ENCODE measurements around the gene DNMT3A. TPM values are rescaled to one million over a fixed set of nuclear protein-coding genes. Genes with fewer than 3 reads are reported as not detected.

Gene DNMT3A
- total RNA-seq, 1 donor: 18.5 TPM

DNA sequence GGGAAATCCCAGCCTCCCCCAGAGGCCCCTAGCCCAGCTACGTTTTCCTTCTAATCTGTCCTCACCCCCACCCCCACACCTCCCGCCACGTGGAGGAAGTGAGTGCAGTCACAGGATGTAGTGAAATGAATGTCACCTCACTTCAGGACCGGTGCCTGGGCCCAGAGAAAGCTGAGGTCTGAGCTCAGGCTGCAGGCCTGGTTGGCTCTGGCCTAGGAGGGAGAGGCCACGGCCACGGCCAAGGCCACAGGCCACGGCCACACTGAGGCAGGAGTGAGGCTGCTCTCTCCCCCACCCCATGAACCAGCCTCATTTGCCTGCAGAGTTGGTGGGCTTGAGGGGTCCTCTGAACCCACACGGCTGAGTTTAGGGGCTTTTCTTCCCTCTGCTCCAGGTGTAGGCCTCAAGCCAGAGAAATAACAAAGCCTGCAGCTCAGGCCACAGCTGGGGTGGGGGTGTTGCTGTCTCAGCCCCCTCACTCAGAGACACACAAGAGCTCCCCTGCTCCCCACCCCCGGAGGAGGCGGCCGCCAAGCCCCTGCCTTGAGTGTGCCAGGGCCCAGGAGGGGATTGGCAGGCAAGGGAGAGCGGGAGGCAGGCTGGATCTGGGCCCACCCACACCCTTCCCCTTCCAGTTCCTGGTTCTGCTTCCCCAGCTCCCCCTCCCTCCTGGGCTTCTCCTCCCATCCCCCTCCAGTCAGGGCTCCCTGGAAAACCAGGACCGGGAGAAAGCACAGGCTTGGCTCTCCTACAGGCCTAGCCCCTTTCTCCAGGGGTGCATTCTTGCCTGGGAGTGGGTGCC is 27.0 kb downstream of the DNMT3A start:
- Histone ChIP-seq H3K9me3 (ENCODE audit: low read depth, low read length) (no peaks in the 10 kb centered on the region), H3K27me3 (ENCODE audit: insufficient read depth, low read length) (no peaks in the 10 kb centered on the region), H3K4me3 (ENCODE audit: low read length) (no peak overlapping the region), H3K4me1 (ENCODE audit: insufficient read depth, low read length) (peaks cover 42% of the 10 kb centered on the region)

DNA sequence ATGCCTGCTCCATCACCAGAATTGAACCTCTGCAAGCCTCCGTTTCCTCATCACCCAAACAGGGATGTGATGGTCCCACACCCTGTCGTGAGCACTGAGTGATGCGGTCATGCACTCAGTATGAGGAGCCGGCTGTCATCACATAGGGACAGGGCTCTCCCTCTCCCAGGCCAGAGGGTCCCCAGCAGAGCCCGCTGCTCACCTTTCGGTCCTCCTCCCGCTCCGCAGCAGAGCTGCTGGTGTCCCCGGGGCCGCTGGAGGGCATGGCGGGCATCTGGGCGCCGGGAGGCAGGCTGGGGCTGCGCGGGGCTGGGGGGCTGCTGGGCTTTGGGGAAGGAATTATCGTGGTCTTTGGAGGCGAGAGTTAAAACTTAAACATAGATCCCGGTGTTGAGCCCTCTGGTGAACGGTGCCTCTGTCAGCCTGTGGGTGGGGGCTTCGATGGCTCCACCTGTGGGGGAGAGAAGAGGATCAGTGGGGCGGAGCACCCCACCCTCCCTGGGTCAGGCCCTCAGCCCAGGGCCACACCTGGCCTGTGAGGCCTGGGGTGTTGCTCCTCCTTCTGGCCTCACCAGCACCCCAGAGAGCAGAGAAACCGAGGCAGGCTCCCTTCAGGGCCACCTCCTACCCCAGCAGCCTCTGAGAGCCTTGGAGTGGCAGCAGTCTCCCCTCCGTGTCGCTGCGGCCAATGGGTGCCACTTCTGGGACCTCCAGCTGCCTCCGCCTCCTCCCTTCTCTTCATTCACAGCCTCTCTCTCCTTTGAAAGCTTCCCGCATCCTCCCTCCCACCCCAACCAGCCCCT is 27.8 kb downstream of the DNMT3A start:
- Histone ChIP-seq H3K9me3 (ENCODE audit: low read depth, low read length) (no peaks in the 10 kb centered on the region), H3K4me3 (ENCODE audit: low read length) (no peak overlapping the region), H3K27me3 (ENCODE audit: insufficient read depth, low read length) (no peaks in the 10 kb centered on the region), H3K4me1 (ENCODE audit: insufficient read depth, low read length) (peaks cover 47% of the 10 kb centered on the region)

DNA sequence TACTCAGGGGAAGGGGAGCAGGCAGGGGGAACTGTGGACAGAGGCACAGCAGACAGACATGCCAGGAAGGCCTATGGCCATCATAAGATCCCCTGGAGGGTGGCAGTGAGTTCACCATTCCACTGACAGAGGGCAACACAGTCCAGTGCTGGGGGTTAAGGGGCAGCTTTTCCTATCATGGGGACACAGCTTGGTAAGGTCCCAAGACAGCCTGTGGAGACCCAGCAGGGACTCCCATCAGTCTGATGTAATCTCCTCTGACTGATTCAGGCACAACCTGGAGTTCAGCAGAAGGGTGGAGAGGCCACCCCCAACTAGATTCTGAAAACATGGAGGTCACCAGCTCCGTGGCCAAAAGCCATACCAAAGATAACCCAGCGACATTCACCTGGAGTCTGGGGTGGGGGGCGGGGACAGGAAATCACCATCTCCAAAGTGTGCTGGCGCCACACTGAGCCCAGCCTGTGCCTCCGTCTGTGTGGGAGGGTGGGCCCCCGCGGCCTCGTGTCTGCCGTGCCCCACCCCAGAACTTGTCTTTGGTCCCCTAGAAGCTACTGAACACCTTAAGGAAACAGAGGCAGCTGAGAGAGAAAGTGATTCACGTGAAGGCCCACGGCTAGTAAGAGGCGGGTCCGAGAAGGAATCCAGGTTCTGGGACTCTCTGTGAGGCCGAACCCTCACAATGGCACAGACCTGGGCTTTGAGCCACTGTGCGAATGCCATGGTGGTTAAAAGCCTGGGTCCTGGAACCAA is 28.6 kb downstream of the DNMT3A start:
- H3K27me3 ChIP-seq (ENCODE audit: insufficient read depth, low read length): no peaks in the 10 kb centered on the region
- no peaks in the 10 kb centered on the region for H3K9me3 ChIP-seq (ENCODE audit: low read depth, low read length)
- peaks cover 48% of the 10 kb centered on the region for H3K4me1 ChIP-seq (ENCODE audit: insufficient read depth, low read length)
- no peak overlapping the region for H3K4me3 ChIP-seq (ENCODE audit: low read length)

DNA sequence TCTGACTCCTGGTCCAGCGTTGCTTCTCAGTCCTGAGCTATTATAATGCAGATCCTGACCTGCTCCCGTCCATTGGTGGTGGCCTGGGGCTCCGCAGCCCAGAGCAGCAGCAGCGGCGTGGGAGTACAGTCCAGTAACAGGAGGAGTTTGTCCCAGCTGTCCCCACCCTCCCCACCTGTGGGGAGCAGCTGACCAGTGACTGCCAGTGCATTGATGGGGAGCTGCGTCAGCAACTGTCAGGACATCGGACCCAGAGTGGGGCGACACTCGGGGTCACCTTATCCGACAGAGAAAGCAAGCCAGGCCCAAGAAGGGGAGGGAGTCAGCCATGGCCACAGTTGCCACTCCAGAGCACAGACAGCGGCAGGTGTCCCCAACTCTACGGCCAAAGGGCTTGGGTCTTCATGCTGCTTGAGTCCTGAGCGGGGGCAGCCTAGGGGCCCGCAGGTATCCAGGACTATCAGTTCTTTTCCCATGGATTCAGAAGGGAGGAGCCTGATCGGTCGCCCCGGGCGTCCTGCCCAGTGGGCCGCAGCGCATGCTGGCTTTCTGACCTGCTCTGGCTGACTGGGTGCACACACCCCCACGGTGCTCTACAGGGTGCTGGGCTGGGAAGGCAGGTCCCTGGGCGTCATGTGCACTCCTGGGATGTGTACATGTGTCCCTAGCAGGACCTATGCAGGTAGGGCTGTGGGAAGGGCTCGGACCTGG is 29.7 kb downstream of the DNMT3A start:
- Histone ChIP-seq H3K27me3 (ENCODE audit: insufficient read depth, low read length) (no peaks in the 10 kb centered on the region), H3K9me3 (ENCODE audit: low read depth, low read length) (no peaks in the 10 kb centered on the region), H3K4me1 (ENCODE audit: insufficient read depth, low read length) (peaks cover 48% of the 10 kb centered on the region), H3K4me3 (ENCODE audit: low read length) (no peak overlapping the region)

DNA sequence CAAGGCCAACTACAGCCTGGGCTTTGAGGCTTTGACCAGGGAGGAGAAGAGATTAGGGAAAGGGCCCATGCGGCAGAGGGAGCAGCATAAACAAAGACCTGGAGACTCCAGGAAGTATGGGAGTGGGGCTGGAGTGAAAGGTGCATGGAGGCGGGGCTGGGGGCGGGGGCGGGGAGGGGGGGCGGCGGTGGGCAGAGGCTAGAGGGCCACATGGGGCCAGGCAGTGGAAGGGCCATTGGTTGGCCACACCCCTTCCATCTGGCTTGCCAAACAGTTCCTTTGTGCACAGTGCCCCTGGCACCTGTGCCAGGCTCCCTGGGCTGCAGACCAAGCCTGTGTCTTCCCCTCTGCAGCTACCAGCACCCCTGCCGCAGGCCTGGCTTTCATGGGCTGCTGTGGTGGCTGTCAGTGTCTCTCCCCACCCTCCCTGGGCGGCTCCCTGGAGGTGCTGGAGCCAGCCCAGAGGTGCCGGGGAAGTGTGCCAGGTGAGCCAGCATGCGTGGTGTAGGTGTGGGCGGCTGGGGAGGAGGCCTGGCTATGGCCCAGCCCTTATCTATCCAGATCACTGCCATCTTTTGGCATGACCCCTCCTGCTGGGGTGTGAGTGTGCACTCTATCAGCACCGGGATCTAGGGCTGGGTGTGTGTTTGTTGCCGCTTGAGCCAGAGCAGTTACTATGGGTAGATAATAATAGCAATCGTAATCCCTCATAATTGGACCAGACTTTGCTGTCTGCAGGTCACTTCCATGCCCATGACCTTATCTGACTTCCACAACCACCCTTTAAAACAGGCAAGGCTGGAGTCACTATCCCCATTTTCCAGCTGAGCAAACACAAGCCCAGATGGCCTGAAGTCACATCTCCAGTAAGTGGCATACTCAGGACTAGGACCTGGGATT is 30.5 kb downstream of the DNMT3A start:
- Histone ChIP-seq H3K9me3 (ENCODE audit: low read depth, low read length) (no peaks in the 10 kb centered on the region), H3K4me1 (ENCODE audit: insufficient read depth, low read length) (peaks cover 48% of the 10 kb centered on the region), H3K4me3 (ENCODE audit: low read length) (no peak overlapping the region)

DNA sequence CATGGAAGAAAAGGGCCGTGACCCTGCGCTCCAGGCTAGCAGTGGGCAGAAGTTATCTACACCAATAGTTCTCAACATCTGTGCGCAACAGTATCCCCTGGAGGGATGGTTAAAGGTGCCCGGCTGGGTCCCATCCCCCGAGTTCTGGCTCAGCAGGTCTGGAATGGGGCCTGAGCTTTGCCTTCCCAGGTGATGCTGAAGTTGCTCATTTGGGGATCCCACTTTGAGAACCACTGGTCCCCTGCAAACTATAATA is 31.1 kb downstream of the DNMT3A start:
- H3K9me3 ChIP-seq (ENCODE audit: low read depth, low read length): no peaks in the 10 kb centered on the region
- H3K4me1 ChIP-seq (ENCODE audit: insufficient read depth, low read length): peaks cover 48% of the 10 kb centered on the region
- H3K27me3 ChIP-seq (ENCODE audit: insufficient read depth, low read length): no peaks in the 10 kb centered on the region
- no peak overlapping the region for H3K4me3 ChIP-seq (ENCODE audit: low read length)

More for the DNA sequence above, 30.5 kb downstream of the DNMT3A start:
- no peaks in the 10 kb centered on the region for H3K27me3 ChIP-seq (ENCODE audit: insufficient read depth, low read length)

DNA sequence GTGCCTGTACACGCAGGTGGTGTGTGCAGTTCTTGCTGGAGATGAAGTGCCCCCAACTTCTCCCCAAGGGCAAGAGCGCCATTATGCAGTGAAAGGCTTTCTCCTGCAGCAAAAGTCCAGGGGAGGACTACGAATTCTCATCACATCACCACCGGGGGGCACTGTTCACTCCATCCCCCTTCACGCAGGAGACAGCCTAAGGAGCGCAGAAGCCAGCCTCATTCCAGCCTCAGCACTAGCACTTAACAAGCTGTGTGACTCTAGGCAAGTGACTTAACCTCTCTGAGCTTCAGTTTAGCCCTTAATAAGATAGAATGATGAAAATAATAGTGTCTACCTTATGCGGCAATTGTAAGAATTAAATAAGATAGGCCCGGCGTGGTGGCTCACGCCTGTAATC is 32.3 kb downstream of the DNMT3A start:
- no peaks in the 10 kb centered on the region for H3K27me3 ChIP-seq (ENCODE audit: insufficient read depth, low read length)
- no peak overlapping the region for H3K4me3 ChIP-seq (ENCODE audit: low read length)
- no peaks in the 10 kb centered on the region for H3K9me3 ChIP-seq (ENCODE audit: low read depth, low read length)
- peaks cover 46% of the 10 kb centered on the region for H3K4me1 ChIP-seq (ENCODE audit: insufficient read depth, low read length)

DNA sequence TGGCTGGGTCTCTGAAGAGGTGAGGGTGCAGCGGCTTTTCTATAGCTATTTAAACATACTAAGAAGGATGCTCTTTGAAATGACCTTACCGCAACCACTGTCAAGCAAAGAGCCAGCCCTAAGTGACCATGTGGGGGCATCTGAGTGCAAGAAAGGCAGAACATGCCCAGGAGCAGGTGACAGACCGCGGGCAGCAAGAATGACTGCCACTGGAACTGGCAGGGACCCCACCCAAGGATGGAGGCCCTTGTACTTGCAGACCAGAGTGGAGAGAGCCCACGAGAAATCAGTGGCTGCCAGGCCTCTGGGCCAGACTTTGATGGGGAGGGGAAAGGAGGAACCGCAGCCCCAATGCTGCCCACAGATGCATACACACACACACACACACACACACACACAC is 33.1 kb downstream of the DNMT3A start:
- Histone ChIP-seq H3K27me3 (ENCODE audit: insufficient read depth, low read length) (no peaks in the 10 kb centered on the region), H3K9me3 (ENCODE audit: low read depth, low read length) (no peaks in the 10 kb centered on the region), H3K4me1 (ENCODE audit: insufficient read depth, low read length) (peaks cover 46% of the 10 kb centered on the region), H3K4me3 (ENCODE audit: low read length) (no peak overlapping the region)

DNA sequence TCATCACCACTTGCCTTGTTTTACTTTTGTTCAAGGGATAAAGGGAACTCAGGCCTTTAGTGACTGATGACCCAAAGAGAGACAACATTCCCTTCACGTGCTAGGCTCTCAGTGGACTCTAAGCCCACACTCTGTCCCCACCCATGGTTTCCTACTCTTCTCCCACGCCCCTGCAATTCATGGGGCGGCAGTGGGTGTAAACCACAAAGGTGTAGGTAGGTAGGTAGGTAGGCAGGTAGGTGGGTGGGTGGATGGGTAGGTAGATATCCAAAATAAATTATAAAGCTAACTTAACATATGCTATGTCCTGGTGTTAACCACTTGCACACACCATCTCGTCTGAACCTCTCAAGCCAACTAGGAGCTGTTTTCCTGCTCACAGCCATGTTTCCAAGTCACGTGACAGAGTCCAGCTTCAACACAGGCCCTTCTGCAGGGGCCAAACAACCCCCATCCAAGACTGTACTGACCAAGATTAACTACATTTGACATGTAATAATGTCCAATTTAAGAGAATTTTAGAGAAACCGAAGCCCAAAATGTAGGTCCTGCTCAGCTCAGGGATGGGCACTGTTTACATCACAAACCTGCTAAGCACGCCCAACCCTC is 33.7 kb downstream of the DNMT3A start:
- Histone ChIP-seq H3K4me3 (ENCODE audit: low read length) (no peak overlapping the region), H3K27me3 (ENCODE audit: insufficient read depth, low read length) (no peaks in the 10 kb centered on the region), H3K4me1 (ENCODE audit: insufficient read depth, low read length) (peaks cover 46% of the 10 kb centered on the region), H3K9me3 (ENCODE audit: low read depth, low read length) (no peaks in the 10 kb centered on the region)

DNA sequence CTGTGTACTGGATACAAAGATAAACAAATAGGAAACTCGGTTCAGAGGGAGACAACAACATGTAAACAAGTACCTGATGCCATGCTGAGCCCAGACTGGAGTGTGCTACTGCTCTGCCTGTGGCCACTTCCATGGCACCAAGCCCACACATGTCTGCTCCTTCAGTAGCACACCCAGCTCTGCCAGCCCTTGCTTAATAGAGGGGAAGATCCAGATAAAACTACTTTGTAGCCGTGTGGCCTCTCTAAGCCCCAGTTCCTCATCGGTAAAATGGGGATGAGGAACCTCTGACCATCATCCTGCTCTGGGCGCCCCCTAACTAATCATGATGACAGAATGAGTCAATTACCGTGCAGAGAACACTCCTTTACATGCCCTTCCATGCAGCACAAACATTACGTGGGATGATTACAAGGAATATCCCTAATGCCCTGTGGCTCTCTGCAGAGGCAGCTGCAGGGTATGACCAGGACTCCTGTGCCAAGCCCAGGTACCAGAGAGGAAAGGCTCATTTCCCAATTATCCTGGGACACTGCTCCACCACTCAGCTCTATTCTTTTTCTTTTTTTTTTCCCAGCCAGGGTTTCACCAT is 34.9 kb downstream of the DNMT3A start:
- Histone ChIP-seq H3K4me3 (ENCODE audit: low read length) (no peak overlapping the region), H3K9me3 (ENCODE audit: low read depth, low read length) (no peaks in the 10 kb centered on the region), H3K4me1 (ENCODE audit: insufficient read depth, low read length) (peaks cover 58% of the 10 kb centered on the region), H3K27me3 (ENCODE audit: insufficient read depth, low read length) (no peaks in the 10 kb centered on the region)

DNA sequence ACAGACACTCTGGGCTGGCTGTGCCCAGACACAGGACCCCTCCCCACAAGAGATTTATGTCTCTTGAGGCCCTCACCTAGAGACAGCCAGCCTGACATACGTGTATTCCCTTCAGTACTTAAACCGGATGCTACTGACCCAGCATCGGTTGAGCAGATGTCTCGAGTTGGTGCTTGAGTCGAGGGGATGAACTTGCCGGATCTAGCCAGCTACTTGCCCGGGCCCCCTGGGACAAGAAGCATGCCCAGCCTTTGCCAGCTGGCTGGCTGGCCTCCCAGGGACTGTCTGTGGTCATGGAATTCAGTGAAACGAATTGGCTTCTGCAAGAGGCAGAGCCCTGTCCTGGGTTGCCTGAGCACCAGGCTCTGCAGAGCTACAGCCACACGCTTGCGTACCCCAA is 36.0 kb downstream of the DNMT3A start:
- Histone ChIP-seq H3K9me3 (ENCODE audit: low read depth, low read length) (no peaks in the 10 kb centered on the region), H3K4me1 (ENCODE audit: insufficient read depth, low read length) (peaks cover 69% of the 10 kb centered on the region), H3K4me3 (ENCODE audit: low read length) (no peak overlapping the region), H3K27me3 (ENCODE audit: insufficient read depth, low read length) (no peaks in the 10 kb centered on the region)

DNA sequence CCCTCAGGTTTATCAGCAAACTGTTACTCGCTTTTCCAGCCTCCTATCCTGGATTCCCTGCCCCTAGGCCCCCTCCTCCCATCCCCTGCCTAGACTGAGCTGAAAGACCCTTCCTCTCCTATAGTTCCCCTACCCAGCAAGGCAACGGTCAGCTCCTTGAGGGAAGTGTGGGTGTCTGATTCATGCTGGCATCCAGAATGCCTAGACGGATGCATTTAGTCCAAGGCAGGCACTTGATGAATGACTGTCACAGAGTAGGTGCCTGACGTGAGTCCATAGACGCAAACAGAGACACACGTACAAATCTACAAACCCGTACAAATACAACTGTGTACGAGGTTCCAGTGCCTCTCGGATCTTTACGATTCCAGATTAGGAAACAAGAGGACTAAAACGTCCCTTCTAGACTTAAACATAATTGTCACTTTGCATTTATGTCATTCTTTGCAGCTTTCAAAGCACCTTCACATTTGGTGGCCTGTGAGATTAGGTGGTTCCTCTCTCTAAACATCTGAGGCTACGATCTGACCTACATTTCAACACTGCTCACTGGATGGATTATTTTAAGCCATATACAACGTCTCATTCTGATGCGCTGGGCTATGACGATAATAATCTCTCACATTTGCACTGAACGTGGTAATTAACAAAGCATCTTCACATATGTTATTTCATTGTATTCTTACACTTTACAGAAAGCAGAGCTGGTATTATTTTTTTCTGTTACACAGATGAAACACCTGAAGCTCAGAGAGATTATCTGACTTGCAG is 36.7 kb downstream of the DNMT3A start:
- Histone ChIP-seq H3K9me3 (ENCODE audit: low read depth, low read length) (no peaks in the 10 kb centered on the region), H3K4me3 (ENCODE audit: low read length) (no peak overlapping the region), H3K27me3 (ENCODE audit: insufficient read depth, low read length) (no peaks in the 10 kb centered on the region), H3K4me1 (ENCODE audit: insufficient read depth, low read length) (peaks cover 70% of the 10 kb centered on the region)

DNA sequence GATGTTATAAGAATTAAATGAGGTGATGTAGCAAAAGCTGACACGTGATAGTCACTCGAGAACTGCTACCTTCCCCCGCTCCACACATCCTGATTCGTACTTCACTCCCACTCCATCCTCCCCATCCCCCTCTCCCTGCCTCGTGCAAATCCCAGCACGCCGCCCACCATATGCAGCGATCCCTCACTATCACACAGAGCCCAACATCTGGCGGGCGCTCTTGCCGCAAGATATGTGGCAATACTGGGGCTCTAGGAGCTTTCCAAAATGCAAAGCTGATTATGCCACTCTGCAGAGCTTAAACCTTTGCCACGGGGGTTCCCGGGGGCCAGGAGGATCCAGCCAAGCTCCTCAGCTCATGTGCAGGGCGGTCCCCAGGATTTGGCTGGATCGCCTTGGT is 37.4 kb downstream of the DNMT3A start:
- no peaks in the 10 kb centered on the region for H3K9me3 ChIP-seq (ENCODE audit: low read depth, low read length)
- no peak overlapping the region for H3K4me3 ChIP-seq (ENCODE audit: low read length)
- no peaks in the 10 kb centered on the region for H3K27me3 ChIP-seq (ENCODE audit: insufficient read depth, low read length)
- peaks cover 70% of the 10 kb centered on the region for H3K4me1 ChIP-seq (ENCODE audit: insufficient read depth, low read length)
